Measurements from ENCODE around the gene QRFP.

QRFP gene

DNA sequence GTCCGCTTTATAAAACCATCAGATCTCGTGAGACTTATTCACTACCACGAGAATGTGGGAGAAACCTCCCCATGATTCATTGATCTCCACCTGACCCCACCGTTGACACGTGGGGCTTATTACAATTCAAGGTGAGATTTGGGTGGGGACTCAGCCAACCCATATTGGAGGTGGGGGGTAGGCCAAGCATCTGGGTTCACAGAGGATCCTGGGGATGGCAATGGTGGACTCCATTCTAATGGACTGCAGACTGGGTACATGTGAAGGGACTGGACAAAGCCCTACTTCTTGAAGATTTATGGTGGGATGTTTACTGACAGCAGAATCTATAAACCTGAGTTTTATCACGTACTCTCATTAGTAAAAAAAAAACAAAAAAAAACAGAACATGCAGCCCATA, 15.1 kb downstream of the QRFP start:
- ChIA-PET POLR2A (no interaction called here), CTCF (interaction anchor here (0.6 to 6.0 kb wide), 6 partner anchors 13 to 175 kb away, joined by 3 to 85 read pairs (median 4); no protein-coding TSS in a partner anchor)
- H3K36me3 ChIP-seq (ENCODE audit: control insufficient read depth in 2 of 2, insufficient read depth in 1 of 2, low read length in 2 of 2): peaks cover 0 to 88% of the 10 kb centered on the region in 2 experiments; a peak in 2 of 3 replicates
- no peak overlapping the region for H3K27ac ChIP-seq (ENCODE audit: extremely low read depth, low read depth, low read length)
- TF ChIP-seq ZNF23 (tag by site-specific recombination; IDR thresholded peaks at IDR 0.05; ENCODE audit: borderline replicate concordance): no peak
- no peak for TF ChIP-seq RBAK (tag by site-specific recombination; IDR thresholded peaks at IDR 0.05)
- TF ChIP-seq ZBTB21 (tag by site-specific recombination; IDR thresholded peaks at IDR 0.05): no peak
- TF ChIP-seq ZNF335 (tag by site-specific recombination; conservative IDR thresholded peaks at IDR 0.05): no peak
- no peak for TF ChIP-seq ZBTB1 (tag by site-specific recombination; IDR thresholded peaks at IDR 0.05)
- no peak for TF ChIP-seq ZSCAN23 (tag by site-specific recombination; IDR thresholded peaks at IDR 0.05)
- no peak for TF ChIP-seq ZNF843 (tag by site-specific recombination; IDR thresholded peaks at IDR 0.05)
- TF ChIP-seq, protein P1, sequence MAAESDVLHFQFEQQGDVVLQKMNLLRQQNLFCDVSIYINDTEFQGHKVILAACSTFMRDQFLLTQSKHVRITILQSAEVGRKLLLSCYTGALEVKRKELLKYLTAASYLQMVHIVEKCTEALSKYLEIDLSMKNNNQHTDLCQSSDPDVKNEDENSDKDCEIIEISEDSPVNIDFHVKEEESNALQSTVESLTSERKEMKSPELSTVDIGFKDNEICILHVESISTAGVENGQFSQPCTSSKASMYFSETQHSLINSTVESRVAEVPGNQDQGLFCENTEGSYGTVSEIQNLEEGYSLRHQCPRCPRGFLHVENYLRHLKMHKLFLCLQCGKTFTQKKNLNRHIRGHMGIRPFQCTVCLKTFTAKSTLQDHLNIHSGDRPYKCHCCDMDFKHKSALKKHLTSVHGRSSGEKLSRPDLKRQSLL (tag by site-specific recombination; IDR thresholded peaks at IDR 0.05): no peak
- no peak for TF ChIP-seq ZNF792 (tag by site-specific recombination; IDR thresholded peaks at IDR 0.05)
- no peak for TF ChIP-seq ZEB2 (tag by site-specific recombination; IDR thresholded peaks at IDR 0.05)
- TF ChIP-seq GLI2 (tag by site-specific recombination; IDR thresholded peaks at IDR 0.05; ENCODE audit: borderline replicate concordance, low read depth): no peak
- TF ChIP-seq ZNF777 (tag by site-specific recombination; IDR thresholded peaks at IDR 0.05; ENCODE audit: borderline replicate concordance): no peak
- TF ChIP-seq ZNF274 (IDR thresholded peaks at IDR 0.05; ENCODE audit: low read length): no peak
- no peak for TF ChIP-seq ZNF274 (tag by site-specific recombination; IDR thresholded peaks at IDR 0.05; ENCODE audit: borderline replicate concordance)
- TF ChIP-seq ZNF214 (tag by site-specific recombination; IDR thresholded peaks at IDR 0.05; ENCODE audit: borderline replicate concordance): no peak
- no peak for TF ChIP-seq ZBTB17 (tag by site-specific recombination; IDR thresholded peaks at IDR 0.05)
- no peak overlapping the region for H3K4me3 ChIP-seq (ENCODE audit: low read depth, low read length)
- H3K9me3 ChIP-seq (ENCODE audit: control insufficient read depth, insufficient read depth, low read depth, low read length): no peaks in the 10 kb centered on the region
- no peaks in the 10 kb centered on the region for H3K4me1 ChIP-seq (ENCODE audit: control insufficient read depth, insufficient read depth, low read length)

DNA sequence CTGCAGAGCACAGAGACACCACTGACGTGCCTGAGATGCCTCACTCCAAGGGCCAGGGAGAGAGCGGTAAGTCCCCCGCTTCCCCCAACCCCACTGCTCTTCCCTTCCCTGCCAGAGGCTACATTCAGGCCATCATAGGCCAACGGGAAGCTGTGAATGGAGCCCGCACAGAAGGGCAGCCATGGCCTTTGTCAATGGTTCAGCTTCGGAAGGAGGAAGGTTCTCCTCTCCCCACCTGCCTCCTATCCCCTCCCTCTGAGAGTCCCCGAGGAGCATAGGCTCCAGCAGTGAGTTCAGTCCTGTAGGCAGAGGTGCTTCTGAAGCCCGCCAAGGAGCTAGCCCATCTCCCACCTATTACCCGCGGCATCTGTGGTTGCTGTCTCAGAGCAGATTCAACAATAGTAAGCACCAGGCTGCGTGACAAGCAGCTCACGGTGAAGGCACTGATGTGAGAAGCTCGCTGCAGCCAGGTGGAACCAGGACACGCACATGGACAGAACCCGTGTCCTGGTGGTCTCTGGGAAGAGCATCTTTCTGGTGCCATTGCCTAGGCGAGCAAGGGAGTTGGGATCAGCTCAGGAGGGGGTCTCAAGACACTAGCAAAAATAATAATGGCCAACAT, 15.9 kb downstream of the QRFP start:
- Histone ChIP-seq H3K36me3 (ENCODE audit: control insufficient read depth in 2 of 2, insufficient read depth in 1 of 2, low read length in 2 of 2) (peaks cover 0 to 80% of the 10 kb centered on the region in 2 experiments; a peak in 2 of 3 replicates), H3K27ac (ENCODE audit: extremely low read depth, low read depth, low read length) (no peak overlapping the region), H3K9me3 (ENCODE audit: control insufficient read depth, insufficient read depth, low read depth, low read length) (no peaks in the 10 kb centered on the region), H3K4me3 (ENCODE audit: low read depth, low read length) (no peak overlapping the region), H3K4me1 (ENCODE audit: control insufficient read depth, insufficient read depth, low read length) (no peaks in the 10 kb centered on the region)
- TF ChIP-seq, protein P2, sequence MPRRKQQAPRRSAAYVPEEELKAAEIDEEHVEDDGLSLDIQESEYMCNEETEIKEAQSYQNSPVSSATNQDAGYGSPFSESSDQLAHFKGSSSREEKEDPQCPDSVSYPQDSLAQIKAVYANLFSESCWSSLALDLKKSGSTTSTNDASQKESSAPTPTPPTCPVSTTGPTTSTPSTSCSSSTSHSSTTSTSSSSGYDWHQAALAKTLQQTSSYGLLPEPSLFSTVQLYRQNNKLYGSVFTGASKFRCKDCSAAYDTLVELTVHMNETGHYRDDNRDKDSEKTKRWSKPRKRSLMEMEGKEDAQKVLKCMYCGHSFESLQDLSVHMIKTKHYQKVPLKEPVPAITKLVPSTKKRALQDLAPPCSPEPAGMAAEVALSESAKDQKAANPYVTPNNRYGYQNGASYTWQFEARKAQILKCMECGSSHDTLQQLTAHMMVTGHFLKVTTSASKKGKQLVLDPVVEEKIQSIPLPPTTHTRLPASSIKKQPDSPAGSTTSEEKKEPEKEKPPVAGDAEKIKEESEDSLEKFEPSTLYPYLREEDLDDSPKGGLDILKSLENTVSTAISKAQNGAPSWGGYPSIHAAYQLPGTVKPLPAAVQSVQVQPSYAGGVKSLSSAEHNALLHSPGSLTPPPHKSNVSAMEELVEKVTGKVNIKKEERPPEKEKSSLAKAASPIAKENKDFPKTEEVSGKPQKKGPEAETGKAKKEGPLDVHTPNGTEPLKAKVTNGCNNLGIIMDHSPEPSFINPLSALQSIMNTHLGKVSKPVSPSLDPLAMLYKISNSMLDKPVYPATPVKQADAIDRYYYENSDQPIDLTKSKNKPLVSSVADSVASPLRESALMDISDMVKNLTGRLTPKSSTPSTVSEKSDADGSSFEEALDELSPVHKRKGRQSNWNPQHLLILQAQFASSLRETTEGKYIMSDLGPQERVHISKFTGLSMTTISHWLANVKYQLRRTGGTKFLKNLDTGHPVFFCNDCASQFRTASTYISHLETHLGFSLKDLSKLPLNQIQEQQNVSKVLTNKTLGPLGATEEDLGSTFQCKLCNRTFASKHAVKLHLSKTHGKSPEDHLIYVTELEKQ (tag by site-specific recombination; IDR thresholded peaks at IDR 0.05; ENCODE audit: borderline replicate concordance): no peak
- CTCF ChIA-PET: interaction anchor here (0.6 to 6.0 kb wide), 6 partner anchors 13 to 174 kb away, joined by 3 to 85 read pairs (median 4); no protein-coding TSS in a partner anchor
- POLR2A ChIA-PET: no interaction called here

DNA sequence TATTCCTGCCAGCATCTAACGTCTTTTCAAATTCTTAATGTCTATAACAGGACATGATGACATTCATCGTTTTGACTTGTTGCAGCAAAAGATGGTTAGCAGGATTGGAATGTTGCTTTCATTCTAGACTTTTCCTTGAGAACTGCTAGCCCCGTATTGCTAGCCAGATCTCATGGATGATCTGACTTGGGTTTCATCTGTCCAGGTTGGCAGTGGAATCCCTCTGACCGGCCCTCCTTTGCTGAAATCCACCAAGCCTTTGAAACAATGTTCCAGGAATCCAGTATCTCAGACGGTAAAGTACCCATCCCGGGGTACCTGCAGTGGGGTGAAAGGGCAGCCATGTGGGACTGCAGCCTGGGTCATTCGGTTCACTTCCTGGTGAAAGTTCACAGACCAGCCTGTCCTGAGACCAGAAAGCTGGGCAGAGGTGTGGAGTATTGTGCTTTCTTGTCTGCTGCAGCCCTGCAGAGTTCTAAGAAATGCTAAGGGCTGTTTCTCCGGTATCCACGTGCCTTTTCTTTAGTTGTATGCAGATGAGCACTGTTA, 16.7 kb downstream of the QRFP start:
- Histone ChIP-seq H3K36me3 (ENCODE audit: control insufficient read depth in 2 of 2, insufficient read depth in 1 of 2, low read length in 2 of 2) (peaks cover 0 to 80% of the 10 kb centered on the region in 2 experiments; a peak in 2 of 3 replicates), H3K4me1 (ENCODE audit: control insufficient read depth, insufficient read depth, low read length) (no peaks in the 10 kb centered on the region), H3K4me3 (ENCODE audit: low read depth, low read length) (no peak overlapping the region), H3K9me3 (ENCODE audit: control insufficient read depth, insufficient read depth, low read depth, low read length) (no peaks in the 10 kb centered on the region), H3K27ac (ENCODE audit: extremely low read depth, low read depth, low read length) (no peak overlapping the region)
- ChIA-PET CTCF (interaction anchor here (1.5 to 6.0 kb wide), 2 partner anchors 12 to 166 kb away, joined by 5 to 85 read pairs; no protein-coding TSS in a partner anchor), POLR2A (no interaction called here)
- TF ChIP-seq BCL11A (tag by site-specific recombination; IDR thresholded peaks at IDR 0.05; ENCODE audit: low read depth) (no peak), SCRT2 (tag by site-specific recombination; IDR thresholded peaks at IDR 0.05) (no peak), ZNF146 (tag by site-specific recombination; IDR thresholded peaks at IDR 0.05) (no peak), ZNF529 (tag by site-specific recombination; IDR thresholded peaks at IDR 0.05; ENCODE audit: insufficient replicate concordance) (no peak), ZNF747 (tag by site-specific recombination; IDR thresholded peaks at IDR 0.05) (no peak), ZNF837 (tag by site-specific recombination; IDR thresholded peaks at IDR 0.05) (no peak)
- TF ChIP-seq, protein P3, sequence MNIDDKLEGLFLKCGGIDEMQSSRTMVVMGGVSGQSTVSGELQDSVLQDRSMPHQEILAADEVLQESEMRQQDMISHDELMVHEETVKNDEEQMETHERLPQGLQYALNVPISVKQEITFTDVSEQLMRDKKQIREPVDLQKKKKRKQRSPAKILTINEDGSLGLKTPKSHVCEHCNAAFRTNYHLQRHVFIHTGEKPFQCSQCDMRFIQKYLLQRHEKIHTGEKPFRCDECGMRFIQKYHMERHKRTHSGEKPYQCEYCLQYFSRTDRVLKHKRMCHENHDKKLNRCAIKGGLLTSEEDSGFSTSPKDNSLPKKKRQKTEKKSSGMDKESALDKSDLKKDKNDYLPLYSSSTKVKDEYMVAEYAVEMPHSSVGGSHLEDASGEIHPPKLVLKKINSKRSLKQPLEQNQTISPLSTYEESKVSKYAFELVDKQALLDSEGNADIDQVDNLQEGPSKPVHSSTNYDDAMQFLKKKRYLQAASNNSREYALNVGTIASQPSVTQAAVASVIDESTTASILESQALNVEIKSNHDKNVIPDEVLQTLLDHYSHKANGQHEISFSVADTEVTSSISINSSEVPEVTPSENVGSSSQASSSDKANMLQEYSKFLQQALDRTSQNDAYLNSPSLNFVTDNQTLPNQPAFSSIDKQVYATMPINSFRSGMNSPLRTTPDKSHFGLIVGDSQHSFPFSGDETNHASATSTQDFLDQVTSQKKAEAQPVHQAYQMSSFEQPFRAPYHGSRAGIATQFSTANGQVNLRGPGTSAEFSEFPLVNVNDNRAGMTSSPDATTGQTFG (tag by site-specific recombination; IDR thresholded peaks at IDR 0.05; ENCODE audit: borderline replicate concordance): no peak

All from HEK293 (cell line).